GM15510 (cell line): ENCODE measurements around the gene YPEL1.

Experiments used
- POLR2A ChIP-seq: IDR thresholded peaks from 3 replicates; pipeline ENCODE4 v1.6.1; 2011; ENCODE audit warnings: borderline replicate concordance; ENCODE audit not compliant: insufficient read length; ENCODE audit errors: extremely low read depth

The YPEL1 gene

GRCh38 chr22:21711851-21712250 is 23.7 kb downstream of the YPEL1 start:
- no peak for TF ChIP-seq POLR2A

GRCh38 chr22:21710156-21710555 is 25.4 kb downstream of the YPEL1 start:
- TF ChIP-seq POLR2A: no peak

GRCh38 chr22:21709688-21710087 is 25.9 kb downstream of the YPEL1 start:
- TF ChIP-seq POLR2A: no peak

- no peak for TF ChIP-seq POLR2A
Observed at GRCh38 chr22:21708960-21709359, 26.6 kb downstream of the YPEL1 start.

GRCh38 chr22:21707677-21708076 is 27.9 kb downstream of the YPEL1 start:
- TF ChIP-seq POLR2A: no peak

GRCh38 chr22:21703684-21704316 is 31.8 kb downstream of the YPEL1 start:
- no peak for TF ChIP-seq POLR2A

- no peak for TF ChIP-seq POLR2A
Observed at GRCh38 chr22:21702700-21703683, 32.6 kb downstream of the YPEL1 start.

- no peak for TF ChIP-seq POLR2A
Observed at GRCh38 chr22:21702094-21702493, 33.5 kb downstream of the YPEL1 start.

- TF ChIP-seq POLR2A: no peak
Observed at GRCh38 chr22:21701384-21701971, 34.1 kb downstream of the YPEL1 start.

- no peak for TF ChIP-seq POLR2A
Observed at GRCh38 chr22:21700822-21701221, 34.8 kb downstream of the YPEL1 start.

GRCh38 chr22:21699643-21700042 is 36.0 kb downstream of the YPEL1 start:
- no peak for TF ChIP-seq POLR2A

- TF ChIP-seq POLR2A: no peak
Observed at GRCh38 chr22:21698430-21699329, 36.9 kb downstream of the YPEL1 start.

- no peak for TF ChIP-seq POLR2A
Observed at GRCh38 chr22:21697880-21698279, 37.7 kb downstream of the YPEL1 start.

- no peak for TF ChIP-seq POLR2A
Observed at GRCh38 chr22:21697021-21697771, 38.4 kb downstream of the YPEL1 start.
